Pancreas (tissue), 10 donors: ENCODE results near the gene CDH4. TPM values are rescaled to one million over a fixed set of nuclear protein-coding genes. Genes with fewer than 3 reads are reported as not detected.

Source experiments
- ATAC-seq, 4 donors: fragments of 200-7000 bp; cut with Tn5 transposase; one replicate each; pipeline versions ENCODE4 v1.8.0 to v1.9.1; 2020; ENCODE audit warnings: mild to moderate bottlenecking in 4 of 4, moderate library complexity in 4 of 4
- DNase-seq, 6 donors: peaks; one replicate each; pipeline ENCODE4 v3.0.0-alpha.2; 2020
- FAIRE-seq: peaks from 2 replicates; lab custom pipeline; 2012; peaks lifted over from hg19 to GRCh38; lab: Jason Lieb, UNC
- H3K27ac ChIP-seq, 4 donors: fragments of 200-600 bp; sonication (generic); 1 replicate in 3 of 4; 2 replicates in 1 of 4; pipeline versions ENCODE4 v1.5.0 to v1.8.0; 2020
- H3K27me3 ChIP-seq, 4 donors: fragments of 200-600 bp; one replicate each; pipeline ENCODE4 v1.8.0; 2021
- H3K36me3 ChIP-seq, 3 donors: fragments of 200-600 bp; sonication (generic) in 1 of 3; one replicate each; pipeline versions ENCODE4 v1.5.0 to v1.8.0; 2020 to 2021
- H3K4me1 ChIP-seq, 3 donors: fragments of 200-600 bp; one replicate each; pipeline ENCODE4 v1.8.0; 2021
- H3K4me3 ChIP-seq, 4 donors: fragments of 200-600 bp; sonication (generic) in 2 of 4; one replicate each; pipeline versions ENCODE4 v1.5.0 to v1.8.0; 2020 to 2021
- H3K9me3 ChIP-seq, 4 donors: fragments of 200-600 bp; one replicate each; pipeline ENCODE4 v1.8.0; 2021
- CTCF ChIP-seq, 4 donors: fragments of 200-600 bp; sonication (generic) in 3 of 4; IDR thresholded peaks; one replicate each; pipeline versions ENCODE4 v1.5.0 to v1.8.0; 2021; ENCODE audit warnings: antibody characterized with exemption in 4 of 4
- WGBS, 2 donors: extraction: QIAGEN DNeasy Blood & Tissue Kit; methylation state at CpG; one replicate each; pipeline ENCODE4 v1.1.7; 2013; 5-methylcytosine and 5-hydroxymethylcytosine counted together
- intact Hi-C, 3 donors: fragments of 100-400 bp; cut with DNase I; formaldehyde crosslinking; loops; one replicate each; pipeline versions ENCODE4 v1.11.1 to v1.14.2; 2022
- polyA plus RNA-seq, 2 donors: library from polyadenylated mRNA; stranded (reverse); fragments of 200-250 nt; gene quantifications; one replicate each; pipeline ENCODE4 v1.2.3, GENCODE V29; 2013
- total RNA-seq, 6 donors: library from RNA; stranded (reverse); fragmentation: NEBNext Ultra II Directional in 4 of 6; extraction: Animal tissue kit (Norgen Biotek cat#: 25700) in 4 of 6; gene quantifications; one replicate each; pipeline versions ENCODE4 v1.2.1 to v1.2.4, GENCODE V29; 2021 to 2023
- donor health status: healthy with polysubstance abuse.
- donor health status: DM: no; HTN: no; CAD: no; lungs with moderate emphysema.
- donor health status: DM: no; HTN: no; CAD: no.
- donor health status: control.
- donor health status: control.
- donor health status: Bipolar disorder and iron deficiency.
- donor health status: DM: yes; HTN: yes; CAD: no.
- donor health status: DM: no; HTN: no; CAD: no.
- donor health status: DM: no; HTN: no; CAD: no.
- donor health status: DM: yes; HTN: yes; CAD: no.

CDH4 gene
- total and polyA plus RNA-seq, 8 donors: 0.04 to 1.4 (median 0.27) TPM

GRCh38 chr20:61492065-61492464, 240.0 kb downstream of the CDH4 start:
- no peak for TF ChIP-seq CTCF (IDR thresholded peaks at IDR 0.05)
- FAIRE-seq (no peak), DNase-seq (no peak), ATAC-seq (no peak)
- Histone ChIP-seq H3K36me3 (no peaks in the 10 kb centered on the region), H3K27ac (no peak overlapping the region), H3K9me3 (no peaks in the 10 kb centered on the region), H3K4me1 (no peaks in the 10 kb centered on the region), H3K4me3 (no peak overlapping the region), H3K27me3 (peaks cover 0 to 10% (median 0%) of the 10 kb centered on the region in 4 donors)
- intact Hi-C loops: no loop called here
- WGBS, 2 donors: 88 to 96% methylated on average over 3 of the region's 3 CpGs

GRCh38 chr20:61493798-61494305, 241.8 kb downstream of the CDH4 start:
- no peak for TF ChIP-seq CTCF (IDR thresholded peaks at IDR 0.05)
- intact Hi-C loops: no loop called here

GRCh38 chr20:61494763-61495575, 242.9 kb downstream of the CDH4 start:
- ATAC-seq (no peak), FAIRE-seq (no peak), DNase-seq (no peak)
- WGBS, 2 donors: 50 to 73% methylated on average over 22 of the region's 22 CpGs
- no peak overlapping the region for H3K27ac ChIP-seq
- peaks cover 0 to 10% (median 0%) of the 10 kb centered on the region in 4 donors for H3K27me3 ChIP-seq
- intact Hi-C loops: no loop called here
- no peaks in the 10 kb centered on the region for H3K36me3 ChIP-seq
- no peak overlapping the region for H3K4me3 ChIP-seq
- TF ChIP-seq CTCF (IDR thresholded peaks at IDR 0.05): no peak
- H3K4me1 ChIP-seq: no peaks in the 10 kb centered on the region
- H3K9me3 ChIP-seq: no peaks in the 10 kb centered on the region

More at GRCh38 chr20:61493798-61494305, 241.8 kb downstream of the CDH4 start:
- no peak overlapping the region for H3K27ac ChIP-seq
- FAIRE-seq (no peak), ATAC-seq (no peak), DNase-seq (no peak)
- WGBS, 2 donors: 48 to 56% methylated on average over 10 of the region's 10 CpGs
- H3K36me3 ChIP-seq: no peaks in the 10 kb centered on the region
- peaks cover 0 to 10% (median 0%) of the 10 kb centered on the region in 4 donors for H3K27me3 ChIP-seq
- H3K4me1 ChIP-seq: no peaks in the 10 kb centered on the region
- H3K9me3 ChIP-seq: no peaks in the 10 kb centered on the region
- H3K4me3 ChIP-seq: no peak overlapping the region

GRCh38 chr20:61497029-61497627, 245.1 kb downstream of the CDH4 start:
- no peaks in the 10 kb centered on the region for H3K9me3 ChIP-seq
- DNase-seq: no peak
- FAIRE-seq: no peak
- peaks cover 0 to 10% (median 0%) of the 10 kb centered on the region in 4 donors for H3K27me3 ChIP-seq
- TF ChIP-seq CTCF (IDR thresholded peaks at IDR 0.05): no peak
- H3K27ac ChIP-seq: no peak overlapping the region
- H3K36me3 ChIP-seq: no peaks in the 10 kb centered on the region
- WGBS, 2 donors: 13 to 14% methylated on average over 5 of the region's 5 CpGs
- intact Hi-C loops: no loop called here
- no peak overlapping the region for H3K4me3 ChIP-seq
- no peak for ATAC-seq
- no peaks in the 10 kb centered on the region for H3K4me1 ChIP-seq
